NT2/D1 (cell line): ENCODE measurements around the gene CCDC120.

Experiments
- DNase-seq: peaks from one replicate; pipeline ENCODE4 v3.0.0-alpha.2; 2011; ENCODE audit warnings: low read depth, low spot score
- H3K27me3 ChIP-seq: 2 replicates; pipeline ENCODE4 v1.6.0; 2011; ENCODE audit warnings: mild to moderate bottlenecking; ENCODE audit not compliant: insufficient read length, insufficient read depth
- H3K36me3 ChIP-seq: 2 replicates; pipeline ENCODE4 v1.6.1; 2011; ENCODE audit warnings: mild to moderate bottlenecking, low read length, mixed read lengths; ENCODE audit not compliant: insufficient read depth, insufficient read length
- H3K4me1 ChIP-seq: 2 replicates; pipeline ENCODE4 v1.5.1; 2011; ENCODE audit not compliant: insufficient read depth, insufficient read length
- H3K4me3 ChIP-seq: 2 replicates; pipeline ENCODE4 v1.5.1; 2011; ENCODE audit warnings: low read depth; ENCODE audit not compliant: insufficient read length
- H3K9ac ChIP-seq: 2 replicates; pipeline ENCODE4 v1.6.0; 2011; ENCODE audit warnings: low read depth; ENCODE audit not compliant: insufficient read length
- H3K9me3 ChIP-seq: 2 replicates; pipeline ENCODE4 v1.5.1; 2011; ENCODE audit warnings: mild to moderate bottlenecking, low read length; ENCODE audit not compliant: insufficient read depth
- SUZ12 ChIP-seq: IDR thresholded peaks from 2 replicates; pipeline ENCODE4 v1.6.1; 2011; ENCODE audit not compliant: insufficient read length, insufficient read depth; ENCODE audit errors: extremely low read depth
- YY1 ChIP-seq: IDR thresholded peaks from 2 replicates; pipeline ENCODE4 v1.6.1; 2011; ENCODE audit not compliant: insufficient read length, insufficient read depth
- ZNF274 ChIP-seq: IDR thresholded peaks from 2 replicates; pipeline ENCODE4 v1.6.1; 2011; ENCODE audit warnings: mild to moderate bottlenecking, low read depth, low read length

CCDC120 gene

GRCh38 chrX:49082271-49082871, 23.6 kb downstream of the CCDC120 start:
- H3K27me3 ChIP-seq, result no peaks in the 10 kb centered on the region
- no peaks in the 10 kb centered on the region for H3K4me1 ChIP-seq
- no peak overlapping the region for H3K9ac ChIP-seq
- no peak overlapping the region for H3K4me3 ChIP-seq
- TF ChIP-seq ZNF274, result no peak
- TF ChIP-seq YY1, result no peak
- TF ChIP-seq SUZ12, result no peak
- no peak for DNase-seq
- no peaks in the 10 kb centered on the region for H3K9me3 ChIP-seq
- H3K36me3 ChIP-seq, result peaks cover 3% of the 10 kb centered on the region

DNA sequence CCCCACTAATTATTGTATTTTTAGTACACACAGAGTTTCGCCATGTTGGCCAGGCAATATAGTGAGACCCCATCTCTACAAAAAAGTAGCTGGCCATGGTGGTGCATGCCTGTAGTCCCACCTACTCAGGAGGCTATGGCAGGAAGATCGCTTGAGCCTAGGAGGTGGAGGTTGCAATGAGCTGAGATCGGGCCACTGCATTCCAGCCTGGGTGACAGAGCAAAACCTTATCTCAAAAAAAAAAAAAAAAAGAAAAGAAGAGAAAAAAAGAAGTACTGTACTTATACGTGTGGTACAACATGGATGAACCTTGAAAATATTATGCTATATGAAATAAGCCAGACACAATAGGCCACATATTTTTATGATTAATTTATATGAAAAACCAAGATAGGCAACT, 30.8 kb downstream of the CCDC120 start:
- no peak overlapping the region for H3K9ac ChIP-seq
- H3K4me1 ChIP-seq, result no peaks in the 10 kb centered on the region
- no peaks in the 10 kb centered on the region for H3K36me3 ChIP-seq
- H3K4me3 ChIP-seq, result no peak overlapping the region
- H3K9me3 ChIP-seq, result no peaks in the 10 kb centered on the region
- DNase-seq, result no peak
- no peak for TF ChIP-seq YY1
- no peak for TF ChIP-seq SUZ12
- no peak for TF ChIP-seq ZNF274
- H3K27me3 ChIP-seq, result no peaks in the 10 kb centered on the region

DNA sequence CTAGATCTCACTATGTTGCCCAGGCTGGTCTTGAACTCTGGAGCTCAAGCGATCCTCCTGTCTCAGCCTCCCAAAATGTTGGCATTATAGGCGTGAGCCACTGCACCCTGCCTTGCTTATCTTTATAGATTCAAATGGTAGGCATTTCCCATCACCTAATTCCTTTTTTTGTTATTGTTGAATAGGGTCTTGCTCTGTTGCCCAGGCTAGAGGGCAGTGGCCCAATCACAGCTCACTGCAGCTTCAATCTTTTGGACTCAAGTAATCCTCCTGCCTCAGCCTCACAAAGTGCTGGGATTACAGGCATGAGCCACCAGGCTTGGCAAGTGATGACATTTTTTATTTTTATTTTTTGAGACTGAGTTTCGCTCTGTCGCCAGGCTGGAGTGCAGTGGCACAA, 37.6 kb downstream of the CCDC120 start:
- H3K9me3 ChIP-seq, result no peaks in the 10 kb centered on the region
- DNase-seq, result no peak
- no peak for TF ChIP-seq SUZ12
- no peak for TF ChIP-seq YY1
- no peak for TF ChIP-seq ZNF274
- H3K36me3 ChIP-seq, result no peaks in the 10 kb centered on the region
- H3K9ac ChIP-seq, result no peak overlapping the region
- no peaks in the 10 kb centered on the region for H3K27me3 ChIP-seq
- H3K4me1 ChIP-seq, result no peaks in the 10 kb centered on the region
- no peak overlapping the region for H3K4me3 ChIP-seq

- peak; percentile 94 for DNase-seq
- no peak for TF ChIP-seq YY1
- TF ChIP-seq ZNF274, result no peak
- no peak for TF ChIP-seq SUZ12
- H3K27me3 ChIP-seq, result no peaks in the 10 kb centered on the region
- H3K4me1 ChIP-seq, result no peaks in the 10 kb centered on the region
- peak overlapping the region; percentile 97 for H3K4me3 ChIP-seq
- peaks cover 6% of the 10 kb centered on the region for H3K36me3 ChIP-seq
- H3K9ac ChIP-seq, result peak overlapping the region; percentile 93
- H3K9me3 ChIP-seq, result no peaks in the 10 kb centered on the region
Measured at GRCh38 chrX:49100704-49101628, 42.2 kb downstream of the CCDC120 start.

GRCh38 chrX:49101629-49101984, 42.8 kb downstream of the CCDC120 start:
- H3K27me3 ChIP-seq, result no peaks in the 10 kb centered on the region
- peak overlapping the region; percentile 87 for H3K9ac ChIP-seq
- H3K4me3 ChIP-seq, result peak overlapping the region; percentile 97
- peaks cover 12% of the 10 kb centered on the region for H3K36me3 ChIP-seq
- DNase-seq, result no peak
- H3K4me1 ChIP-seq, result no peaks in the 10 kb centered on the region
- H3K9me3 ChIP-seq, result no peaks in the 10 kb centered on the region
- no peak for TF ChIP-seq ZNF274
- no peak for TF ChIP-seq SUZ12
- no peak for TF ChIP-seq YY1

- TF ChIP-seq ZNF274 (no peak), YY1 (no peak), SUZ12 (no peak)
- no peaks in the 10 kb centered on the region for H3K9me3 ChIP-seq
- peak overlapping the region; percentile 87 for H3K9ac ChIP-seq
- H3K4me1 ChIP-seq, result no peaks in the 10 kb centered on the region
- no peak overlapping the region for H3K4me3 ChIP-seq
- H3K36me3 ChIP-seq, result peaks cover 16% of the 10 kb centered on the region
- no peak for DNase-seq
- H3K27me3 ChIP-seq, result no peaks in the 10 kb centered on the region
Measured at GRCh38 chrX:49102190-49102589, 43.4 kb downstream of the CCDC120 start.

DNA sequence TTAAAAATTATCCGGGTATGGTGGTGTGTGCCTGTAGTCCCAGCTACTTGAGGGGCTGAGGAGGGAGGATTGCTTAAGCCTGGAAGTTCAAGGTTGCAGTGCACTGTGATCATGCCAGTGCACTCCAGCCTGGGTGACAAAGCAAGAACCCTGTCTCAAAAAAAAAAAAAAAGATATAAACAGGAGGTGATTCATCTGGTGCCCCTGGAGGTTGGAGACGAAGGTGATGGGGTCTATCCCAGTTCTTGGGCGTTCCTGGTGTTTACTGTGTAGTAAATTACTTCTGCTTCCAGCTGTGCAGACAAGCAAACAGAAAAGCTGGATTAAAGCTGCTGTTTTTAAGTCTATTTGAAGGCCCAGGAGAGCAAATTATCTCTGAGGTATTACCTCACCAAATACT, 44.8 kb downstream of the CCDC120 start:
- TF ChIP-seq ZNF274, result no peak
- no peak for TF ChIP-seq YY1
- no peak for TF ChIP-seq SUZ12
- Histone ChIP-seq H3K36me3 (peaks cover 16% of the 10 kb centered on the region), H3K4me3 (no peak overlapping the region), H3K9me3 (no peaks in the 10 kb centered on the region), H3K4me1 (no peaks in the 10 kb centered on the region), H3K9ac (no peak overlapping the region), H3K27me3 (no peaks in the 10 kb centered on the region)
- no peak for DNase-seq

DNA sequence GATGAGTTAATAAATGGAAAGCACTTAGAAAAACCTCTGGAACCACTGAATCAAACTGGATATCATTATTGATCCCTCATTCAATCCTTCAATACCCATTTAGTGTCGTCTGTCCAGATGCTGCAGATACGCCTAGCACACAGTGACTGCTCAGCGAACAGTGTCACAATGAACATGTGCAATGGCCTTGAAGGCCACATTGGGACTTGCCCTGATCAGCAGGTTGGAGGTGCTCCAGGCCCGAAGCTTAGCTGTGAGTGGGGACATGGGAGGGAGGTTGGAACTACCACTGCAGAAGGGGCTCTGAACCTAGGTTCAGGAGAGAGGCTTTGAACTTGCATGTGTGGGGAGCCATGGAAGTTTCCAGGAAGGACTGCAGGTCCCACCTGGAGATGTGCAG, 47.5 kb downstream of the CCDC120 start:
- H3K4me1 ChIP-seq, result no peaks in the 10 kb centered on the region
- H3K9me3 ChIP-seq, result no peaks in the 10 kb centered on the region
- DNase-seq, result no peak
- TF ChIP-seq ZNF274, result no peak
- no peak for TF ChIP-seq YY1
- TF ChIP-seq SUZ12, result no peak
- H3K4me3 ChIP-seq, result no peak overlapping the region
- no peaks in the 10 kb centered on the region for H3K27me3 ChIP-seq
- no peak overlapping the region for H3K9ac ChIP-seq
- H3K36me3 ChIP-seq, result peaks cover 26% of the 10 kb centered on the region
